KOPT-K1 (cell line): ENCODE measurements around the gene CENPK.

ENCODE experiments used
- H3K27ac ChIP-seq: fragments of 200-600 bp; sonication (generic); 2 replicates; pipeline ENCODE4 v1.5.1; 2016; ENCODE audit warnings: antibody characterized with exemption, mild to moderate bottlenecking, low read depth, low read length; ENCODE audit not compliant: poor library complexity, severe bottlenecking
- H3K36me3 ChIP-seq: fragments of 200-600 bp; sonication (generic); 2 replicates; pipeline ENCODE4 v1.5.1; 2017; ENCODE audit warnings: antibody characterized with exemption, mild to moderate bottlenecking, low read length, moderate library complexity; ENCODE audit not compliant: insufficient read depth
- H3K9me3 ChIP-seq: fragments of 200-600 bp; sonication (generic); 2 replicates; pipeline ENCODE4 v1.5.1; 2017; ENCODE audit warnings: antibody characterized with exemption, low read length, mild to moderate bottlenecking; ENCODE audit not compliant: insufficient read depth, poor library complexity, severe bottlenecking

CENPK gene

DNA sequence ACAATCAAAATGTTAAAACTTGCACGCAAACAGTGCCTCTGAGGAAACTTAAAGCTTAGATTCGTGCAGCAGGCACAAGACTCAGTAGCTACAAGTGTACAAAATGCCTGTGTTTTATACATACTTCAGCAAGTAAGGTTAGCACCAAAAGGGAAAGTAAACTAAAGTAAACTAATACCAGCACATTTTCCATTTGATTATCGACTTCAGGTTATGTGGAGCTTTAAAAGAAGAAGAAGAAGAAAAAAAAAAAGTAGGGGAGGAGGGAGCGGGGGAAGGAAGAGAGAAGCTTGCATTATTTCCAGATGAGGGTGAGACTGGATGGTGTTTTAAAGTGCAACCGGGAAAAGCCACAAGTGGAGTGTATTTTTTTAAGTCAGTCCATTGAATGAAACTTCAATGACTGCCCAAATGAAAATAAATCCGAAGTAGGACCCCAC is 80.7 kb downstream of the CENPK start:
- peak overlapping the region; percentile 84 for H3K27ac ChIP-seq

DNA sequence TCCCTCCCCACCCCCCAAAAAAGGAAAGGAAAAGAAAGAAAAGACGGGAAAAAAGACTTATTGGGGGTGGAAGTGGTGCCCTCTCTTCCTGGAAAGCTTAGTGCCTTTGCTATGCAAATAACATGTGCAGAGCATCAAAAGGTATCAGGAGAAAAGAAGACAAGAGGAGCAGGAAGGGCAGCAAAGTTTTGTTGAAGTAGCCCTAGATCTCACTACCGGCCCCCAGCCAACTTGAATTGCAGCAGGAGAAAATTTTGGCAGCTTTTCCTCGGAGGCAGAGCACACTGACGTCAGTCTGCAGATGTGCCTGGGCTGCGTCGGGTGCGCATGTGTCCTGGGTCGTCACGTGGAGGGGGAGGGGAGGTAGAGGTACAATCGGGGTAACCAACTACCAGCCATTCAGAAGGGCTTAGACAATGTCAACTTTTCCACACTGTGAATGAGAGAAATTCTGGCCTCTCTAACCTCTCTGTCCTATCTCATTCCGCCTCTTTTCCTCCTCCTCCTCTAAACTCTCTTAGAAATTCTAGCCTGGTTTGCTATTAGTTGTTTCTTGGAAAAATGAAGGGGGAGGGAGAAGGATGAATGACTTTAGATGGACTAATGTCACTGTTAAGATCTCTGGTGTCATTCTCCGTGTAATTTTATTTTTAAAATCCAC is 81.2 kb downstream of the CENPK start, which contains the start of gene ADAMTS6:
Gene ADAMTS6, minus strand, starts transcription at position 286 of the 661 bp plus-strand sequence. CDS start 8,247 bp downstream, outside the sequence.
- Histone ChIP-seq H3K27ac (peak within 1 kb of the TSS; percentile 84), H3K36me3 (no peaks in the 10 kb centered on the region), H3K9me3 (no peaks in the 10 kb centered on the region)

More for the DNA sequence above, 80.7 kb downstream of the CENPK start:
- H3K9me3 ChIP-seq: no peaks in the 10 kb centered on the region
- H3K36me3 ChIP-seq: no peaks in the 10 kb centered on the region

DNA sequence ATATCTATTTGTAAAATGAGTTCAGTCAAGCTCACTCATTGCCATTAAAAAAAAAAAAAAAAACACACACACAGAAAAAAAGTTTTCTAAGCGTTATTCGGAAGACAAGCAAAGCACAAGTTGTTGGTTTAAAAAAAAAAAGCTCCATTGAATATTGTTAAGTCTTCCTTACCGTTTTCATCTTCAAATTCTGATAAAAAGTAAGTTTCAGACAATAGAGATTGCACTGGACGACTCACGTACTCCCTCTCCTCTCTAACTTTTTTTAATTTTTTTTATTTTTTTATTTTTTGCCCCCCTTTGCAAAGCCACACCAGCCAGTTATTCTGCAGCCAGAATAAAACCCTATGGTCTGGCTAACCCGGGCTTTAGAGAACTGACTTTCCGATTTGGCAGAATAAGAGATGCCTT is 81.8 kb downstream of the CENPK start:
- no peaks in the 10 kb centered on the region for H3K9me3 ChIP-seq
- H3K27ac ChIP-seq: peak overlapping the region; percentile 84
- no peaks in the 10 kb centered on the region for H3K36me3 ChIP-seq

DNA sequence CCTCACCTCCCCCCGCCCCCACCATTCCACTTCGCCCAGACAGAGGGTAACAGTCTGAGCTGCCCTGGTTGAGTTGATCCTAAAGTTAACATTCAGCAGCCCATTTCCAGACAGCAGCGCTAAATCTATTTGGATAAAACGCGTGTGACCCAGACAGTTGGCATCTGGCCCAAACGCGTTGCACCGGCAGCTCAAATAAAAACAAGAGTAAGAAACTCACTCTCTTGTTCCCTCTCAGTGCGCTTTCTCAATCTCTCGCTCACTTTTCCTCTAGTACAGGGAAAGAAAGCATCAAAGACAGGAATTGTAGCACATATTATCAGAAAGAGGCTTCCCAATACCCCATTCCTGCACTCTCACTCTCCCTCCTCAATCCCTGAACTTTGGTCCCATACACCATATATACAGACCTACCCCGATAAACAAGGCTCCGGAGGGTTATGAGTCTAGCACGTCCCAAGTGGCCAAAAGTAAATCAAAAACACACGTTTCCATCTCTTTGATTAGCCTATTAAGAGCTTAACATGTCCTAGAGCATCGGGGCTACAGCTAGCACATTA is 82.6 kb downstream of the CENPK start:
- H3K27ac ChIP-seq: peak overlapping the region; percentile 45
- no peaks in the 10 kb centered on the region for H3K36me3 ChIP-seq
- H3K9me3 ChIP-seq: no peaks in the 10 kb centered on the region

DNA sequence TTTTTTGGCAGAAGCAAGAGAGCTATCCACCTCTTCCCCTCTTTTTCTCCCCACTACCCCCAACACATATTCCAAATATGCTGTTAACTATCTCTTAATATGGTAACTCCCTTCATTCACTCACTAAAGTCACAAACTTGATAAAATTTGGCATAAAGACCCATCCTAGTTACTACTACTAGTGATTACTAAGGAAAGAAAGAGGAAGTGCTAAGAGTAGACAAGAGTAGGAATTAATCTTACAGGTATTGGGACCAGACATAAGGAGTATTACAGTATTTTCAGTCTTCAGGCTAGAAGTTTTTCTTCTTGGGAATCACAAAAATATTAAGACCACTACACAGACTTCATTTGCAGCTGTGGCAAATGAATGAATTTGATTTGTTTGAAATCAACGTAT is 83.4 kb downstream of the CENPK start:
- Histone ChIP-seq H3K36me3 (no peaks in the 10 kb centered on the region), H3K9me3 (no peaks in the 10 kb centered on the region), H3K27ac (no peak overlapping the region)

DNA sequence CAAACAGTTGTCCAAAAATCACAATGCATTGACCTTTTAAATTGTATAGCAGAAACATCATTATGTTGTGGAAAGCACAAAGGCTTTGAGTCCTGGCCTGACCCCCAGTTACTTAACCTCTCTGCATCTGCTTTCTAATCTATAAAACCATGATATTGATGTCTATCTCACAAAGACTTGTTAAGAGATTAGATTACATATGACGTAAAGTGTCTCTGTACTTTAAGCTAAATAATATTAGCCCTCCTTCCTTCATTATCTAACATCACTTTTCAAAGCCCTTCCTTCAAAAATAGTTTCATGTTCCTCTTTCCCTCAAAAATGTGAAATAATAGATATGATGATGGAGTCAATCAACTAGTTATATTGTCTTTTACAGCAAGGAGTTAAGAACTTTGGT is 84.6 kb downstream of the CENPK start:
- Histone ChIP-seq H3K36me3 (no peaks in the 10 kb centered on the region), H3K27ac (no peak overlapping the region), H3K9me3 (no peaks in the 10 kb centered on the region)

DNA sequence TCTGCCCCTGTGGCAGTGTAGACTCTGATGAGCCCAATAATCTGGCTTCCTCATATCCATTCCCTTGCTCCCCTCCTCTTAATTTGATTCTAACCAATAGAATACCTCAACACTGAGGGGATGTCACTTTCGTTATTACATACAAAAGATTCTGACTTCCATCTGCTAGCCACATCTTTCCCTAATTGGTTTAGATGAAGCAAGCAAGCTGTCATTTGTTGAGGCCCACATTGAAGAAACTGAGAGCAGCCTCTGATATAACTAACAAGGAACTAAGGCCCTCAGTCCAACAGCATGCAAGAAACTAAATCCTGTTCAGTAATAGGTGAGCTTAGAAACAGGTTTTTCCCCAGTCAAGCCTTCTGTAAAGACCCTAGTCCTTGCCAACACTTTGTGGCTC is 87.1 kb downstream of the CENPK start:
- Histone ChIP-seq H3K27ac (no peak overlapping the region), H3K9me3 (no peaks in the 10 kb centered on the region), H3K36me3 (no peaks in the 10 kb centered on the region)

DNA sequence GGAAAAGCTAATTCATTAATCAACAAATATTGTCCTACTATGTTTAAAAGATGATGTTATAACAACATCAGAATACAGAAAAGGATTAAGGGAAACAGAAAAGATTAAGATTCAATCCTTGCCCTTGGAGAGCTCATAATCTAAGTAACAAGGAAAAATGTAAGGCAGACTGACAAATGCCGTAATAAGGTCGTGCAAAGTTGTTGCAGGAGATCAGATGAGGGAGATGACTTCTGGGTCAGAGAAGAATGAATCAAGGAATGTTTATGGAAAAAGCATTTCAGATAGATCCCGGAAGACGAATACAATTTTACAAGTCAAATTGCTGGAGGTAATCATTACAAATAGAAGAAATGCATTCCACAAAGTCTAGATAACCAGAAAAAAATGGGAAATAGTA is 87.6 kb downstream of the CENPK start:
- Histone ChIP-seq H3K27ac (no peak overlapping the region), H3K36me3 (no peaks in the 10 kb centered on the region), H3K9me3 (no peaks in the 10 kb centered on the region)

DNA sequence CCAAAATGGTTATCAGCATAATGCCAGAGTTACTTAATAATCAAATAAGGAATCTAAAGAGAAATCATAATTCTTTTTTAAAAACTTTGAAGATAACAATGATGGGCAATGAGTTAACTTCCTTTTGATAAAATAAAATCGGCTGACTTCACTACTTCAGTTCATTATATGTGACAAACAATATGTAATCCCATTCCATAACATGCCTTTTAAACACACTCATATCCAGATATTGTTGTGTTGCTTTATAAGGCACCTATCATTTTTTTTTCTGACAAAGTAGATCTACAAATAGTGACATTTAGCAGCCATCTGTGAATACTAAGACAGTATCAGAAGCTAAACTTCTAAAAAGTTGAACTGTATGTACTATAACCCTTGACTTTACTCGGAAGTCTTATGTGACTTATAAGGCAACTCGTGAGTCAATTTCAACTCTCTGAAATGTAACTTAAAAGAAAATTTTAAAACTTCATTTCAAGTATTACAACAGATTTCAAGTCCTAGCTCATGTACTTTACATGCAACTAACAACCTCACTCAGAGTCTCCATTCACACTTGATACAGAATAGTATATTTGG is 88.7 kb downstream of the CENPK start:
- Histone ChIP-seq H3K27ac (no peak overlapping the region), H3K36me3 (no peaks in the 10 kb centered on the region), H3K9me3 (no peaks in the 10 kb centered on the region)

DNA sequence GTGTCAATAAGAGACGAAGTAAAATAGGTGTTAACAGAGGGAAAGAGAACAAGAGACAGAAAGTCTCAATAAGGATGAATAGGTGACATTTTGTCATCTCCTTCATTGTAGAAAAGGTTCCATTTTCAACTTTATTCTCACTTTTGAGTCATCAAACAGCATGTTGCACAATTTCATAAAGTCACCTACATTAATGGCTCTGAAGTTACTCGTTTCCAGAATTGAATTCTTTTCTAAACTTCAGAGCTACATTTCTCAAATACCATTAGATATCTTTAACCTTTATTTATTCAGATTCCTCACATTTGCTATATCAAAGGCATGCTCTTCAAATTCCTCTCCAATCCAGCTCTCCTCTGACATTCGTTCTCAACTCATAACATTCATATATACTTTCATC is 94.3 kb downstream of the CENPK start:
- no peaks in the 10 kb centered on the region for H3K9me3 ChIP-seq
- H3K36me3 ChIP-seq: no peaks in the 10 kb centered on the region
- H3K27ac ChIP-seq: no peak overlapping the region
